PC-3 (cell line): Measurements from ENCODE around the gene VPS13C.

Source experiments
- EZH2 ChIP-seq: fragments of 300-600 bp; sonication (generic); IDR thresholded peaks from one replicate; pipeline ENCODE4 v1.6.1; 2017; ENCODE audit warnings: antibody characterized with exemption, mild to moderate bottlenecking, low read length; ENCODE audit not compliant: unreplicated experiment
- EZH2phosphoT487 ChIP-seq: fragments of 300-600 bp; sonication (generic); IDR thresholded peaks from 2 replicates; pipeline ENCODE4 v1.6.1; 2018; ENCODE audit warnings: mild to moderate bottlenecking, antibody characterized with exemption, low read length, borderline replicate concordance
- TF ChIP-seq, protein P1 (sequence below): fragments of 300-600 bp; sonication (generic); conservative IDR thresholded peaks from 2 replicates; pipeline ENCODE4 v1.5.1; 2017; ENCODE audit warnings: antibody characterized with exemption, low read depth, mild to moderate bottlenecking, low read length

DNA sequence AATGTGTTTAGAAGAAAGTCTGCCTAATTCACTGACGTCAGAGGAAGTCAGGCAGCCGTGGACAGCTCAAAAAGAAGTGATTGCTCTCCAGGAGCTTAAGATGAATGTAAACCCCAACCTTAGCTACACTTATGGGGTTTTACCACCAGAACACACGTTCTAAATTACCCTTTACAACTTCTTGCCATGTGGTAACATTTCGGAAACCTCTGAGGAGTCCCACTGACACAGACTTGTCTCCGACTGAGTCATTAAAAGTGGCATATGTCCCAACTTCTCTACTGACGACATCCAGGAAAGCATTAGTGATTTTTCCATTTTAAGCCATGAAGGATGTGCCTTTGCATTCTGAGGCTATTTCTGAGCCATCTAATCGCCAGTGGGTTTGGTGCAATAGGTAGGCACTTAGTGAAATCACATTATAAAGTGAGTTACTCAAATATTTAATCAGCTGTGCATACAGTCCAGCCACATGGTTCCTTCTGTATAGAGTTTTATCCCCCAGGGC, 38.9 kb upstream of the VPS13C start:
- TF ChIP-seq, protein P1, sequence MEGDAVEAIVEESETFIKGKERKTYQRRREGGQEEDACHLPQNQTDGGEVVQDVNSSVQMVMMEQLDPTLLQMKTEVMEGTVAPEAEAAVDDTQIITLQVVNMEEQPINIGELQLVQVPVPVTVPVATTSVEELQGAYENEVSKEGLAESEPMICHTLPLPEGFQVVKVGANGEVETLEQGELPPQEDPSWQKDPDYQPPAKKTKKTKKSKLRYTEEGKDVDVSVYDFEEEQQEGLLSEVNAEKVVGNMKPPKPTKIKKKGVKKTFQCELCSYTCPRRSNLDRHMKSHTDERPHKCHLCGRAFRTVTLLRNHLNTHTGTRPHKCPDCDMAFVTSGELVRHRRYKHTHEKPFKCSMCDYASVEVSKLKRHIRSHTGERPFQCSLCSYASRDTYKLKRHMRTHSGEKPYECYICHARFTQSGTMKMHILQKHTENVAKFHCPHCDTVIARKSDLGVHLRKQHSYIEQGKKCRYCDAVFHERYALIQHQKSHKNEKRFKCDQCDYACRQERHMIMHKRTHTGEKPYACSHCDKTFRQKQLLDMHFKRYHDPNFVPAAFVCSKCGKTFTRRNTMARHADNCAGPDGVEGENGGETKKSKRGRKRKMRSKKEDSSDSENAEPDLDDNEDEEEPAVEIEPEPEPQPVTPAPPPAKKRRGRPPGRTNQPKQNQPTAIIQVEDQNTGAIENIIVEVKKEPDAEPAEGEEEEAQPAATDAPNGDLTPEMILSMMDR: no peak
- TF ChIP-seq EZH2: no peak
- no peak for TF ChIP-seq EZH2phosphoT487
